K562 (cell line): Measurements from ENCODE around the gene DPP3. TPM values are rescaled to one million over a fixed set of nuclear protein-coding genes. Genes with fewer than 3 reads are reported as not detected.

Source experiments
- ARID1B ChIP-seq: fragments of 450-650 bp; IDR thresholded peaks from 2 replicates; pipeline ENCODE4 v1.6.1; 2016; ENCODE audit warnings: antibody characterized with exemption, mild to moderate bottlenecking, inconsistent platforms
- ATF1 ChIP-seq, 2 experiments: fragments of 450-650 bp in 1 of 2; IDR thresholded peaks; 2 replicates each; pipeline ENCODE4 v1.6.1; 2016; ENCODE audit warnings: missing compliant biosample characterization in 1 of 2, missing genetic modification characterization in 1 of 2
- CBFB ChIP-seq: sonication (generic); formaldehyde crosslinking; IDR thresholded peaks from 2 replicates; pipeline ENCODE4 v1.4.0; 2020; ENCODE audit warnings: mild to moderate bottlenecking, missing genetic modification reagents
- GMEB1 ChIP-seq: fragments of 250-450 bp; sonication (Bioruptor Pico); IDR thresholded peaks from 2 replicates; pipeline ENCODE4 v1.4.0; 2020; ENCODE audit warnings: mild to moderate bottlenecking
- HNRNPLL ChIP-seq: fragments of 200-400 bp; formaldehyde crosslinking; IDR thresholded peaks from 2 replicates; pipeline ENCODE4 v1.6.1; 2017; ENCODE audit warnings: low read length, low read depth, mild to moderate bottlenecking; ENCODE audit not compliant: poor library complexity, severe bottlenecking
- RBFOX2 ChIP-seq: fragments of 200-400 bp; formaldehyde crosslinking; IDR thresholded peaks from 2 replicates; pipeline ENCODE4 v1.6.1; 2017; ENCODE audit warnings: low read depth, mild to moderate bottlenecking, low read length, moderate library complexity
- ZNF41 ChIP-seq: fragments of 250-450 bp; sonication (Bioruptor Pico); conservative IDR thresholded peaks from 2 replicates; pipeline ENCODE4 v1.4.0; 2020; ENCODE audit warnings: mild to moderate bottlenecking
- polyA plus RNA-seq, 8 experiments: library from polyadenylated mRNA; depleted of rRNA in 4 of 8; stranded (reverse) in 5 of 8; unstranded in 3 of 8; fragments of >200 nt; fragmentation: Nextera tagmentation in 2 of 8; fragmentation: Illumina TruSeq in 1 of 8; extraction: Ambion mirVana in 2 of 8; extraction: Trizol in 1 of 8; gene quantifications; 2 replicates each; pipeline versions ENCODE4 v1.2.1 to v1.2.3, GENCODE V29; 2011 to 2014; ENCODE audit warnings: inconsistent platforms in 1 of 8, missing spikeins in 1 of 8
- total RNA-seq, 7 experiments: library from RNA; depleted of rRNA in 6 of 7; stranded (reverse); fragments of >200 nt in 6 of 7; fragmentation: Illumina TruSeq in 2 of 7; extraction: Trizol in 2 of 7; gene quantifications; 2 replicates each; pipeline versions ENCODE4 v1.2.1 to v1.2.3, GENCODE V29; 2011 to 2021; ENCODE audit warnings: low replicate concordance in 1 of 7
- TF ChIP-seq, protein P1 (sequence below): fragments of 450-650 bp; IDR thresholded peaks from 2 replicates; pipeline ENCODE4 v1.6.1; 2016; ENCODE audit warnings: mild to moderate bottlenecking
- TF ChIP-seq, protein P2 (sequence below): sonication (generic); formaldehyde crosslinking; IDR thresholded peaks from 2 replicates; pipeline ENCODE4 v1.8.0; 2022; ENCODE audit warnings: mild to moderate bottlenecking, missing genetic modification reagents
- TF ChIP-seq, protein P3 (sequence below): IDR thresholded peaks from 2 replicates; pipeline ENCODE4 v1.6.1; 2011; ENCODE audit warnings: borderline replicate concordance, low read depth, mild to moderate bottlenecking, moderate library complexity, low read length; ENCODE audit not compliant: insufficient read depth, poor library complexity, severe bottlenecking
- TF ChIP-seq, protein P4 (sequence below): fragments of 250-450 bp; sonication (Bioruptor Pico); IDR thresholded peaks from 2 replicates; pipeline ENCODE4 v1.4.0; 2020

Gene DPP3
- total and polyA plus RNA-seq, 9 of the 15 experiments (the other 6 are each of a cell fraction or from before 2014, with no cell fraction given): 3.7 to 69.2 (median 43.3) TPM

DNA sequence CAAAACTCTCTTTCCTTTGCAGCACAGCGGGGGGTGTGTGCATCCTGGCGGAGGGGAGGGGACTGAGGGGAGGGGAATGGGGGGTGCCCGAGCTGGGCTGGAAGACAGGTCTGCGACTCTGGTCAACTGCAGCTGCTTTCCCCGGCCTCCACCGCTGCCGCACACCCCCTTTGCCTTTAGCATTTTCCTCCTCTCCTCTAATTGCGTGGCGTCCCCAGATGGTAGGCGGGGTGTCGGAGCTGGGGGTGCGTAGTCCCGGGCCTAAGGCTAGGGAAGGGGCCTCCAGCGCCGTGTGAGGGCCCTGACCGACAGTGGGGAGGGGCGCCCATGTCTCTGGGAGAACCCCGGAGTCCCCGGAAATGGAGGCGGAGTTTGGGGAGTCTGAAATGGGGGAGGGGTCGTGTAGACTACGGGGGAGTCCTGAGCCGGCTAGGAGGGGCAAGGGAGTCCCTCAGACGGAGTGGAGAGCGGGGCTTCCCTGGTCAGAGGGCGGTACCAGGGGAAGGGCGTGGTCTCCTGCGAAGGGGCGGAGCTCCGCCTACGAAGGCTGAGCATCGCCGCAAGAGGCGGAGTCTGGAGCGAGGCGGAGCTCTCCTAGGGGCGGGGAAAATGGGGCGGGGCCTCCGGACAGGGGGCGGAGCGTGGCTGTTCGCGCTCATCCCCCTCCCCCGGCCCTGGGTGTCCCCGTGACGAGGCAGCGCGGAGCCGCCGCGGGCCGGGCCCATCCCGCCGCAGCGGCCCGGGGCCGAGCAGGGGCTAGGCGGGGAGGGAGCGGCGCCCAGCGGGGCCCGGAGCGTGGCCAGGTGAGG is 13.8 kb upstream of the DPP3 start, which contains the start of gene PELI3 (continued):
- TF ChIP-seq, protein P1, sequence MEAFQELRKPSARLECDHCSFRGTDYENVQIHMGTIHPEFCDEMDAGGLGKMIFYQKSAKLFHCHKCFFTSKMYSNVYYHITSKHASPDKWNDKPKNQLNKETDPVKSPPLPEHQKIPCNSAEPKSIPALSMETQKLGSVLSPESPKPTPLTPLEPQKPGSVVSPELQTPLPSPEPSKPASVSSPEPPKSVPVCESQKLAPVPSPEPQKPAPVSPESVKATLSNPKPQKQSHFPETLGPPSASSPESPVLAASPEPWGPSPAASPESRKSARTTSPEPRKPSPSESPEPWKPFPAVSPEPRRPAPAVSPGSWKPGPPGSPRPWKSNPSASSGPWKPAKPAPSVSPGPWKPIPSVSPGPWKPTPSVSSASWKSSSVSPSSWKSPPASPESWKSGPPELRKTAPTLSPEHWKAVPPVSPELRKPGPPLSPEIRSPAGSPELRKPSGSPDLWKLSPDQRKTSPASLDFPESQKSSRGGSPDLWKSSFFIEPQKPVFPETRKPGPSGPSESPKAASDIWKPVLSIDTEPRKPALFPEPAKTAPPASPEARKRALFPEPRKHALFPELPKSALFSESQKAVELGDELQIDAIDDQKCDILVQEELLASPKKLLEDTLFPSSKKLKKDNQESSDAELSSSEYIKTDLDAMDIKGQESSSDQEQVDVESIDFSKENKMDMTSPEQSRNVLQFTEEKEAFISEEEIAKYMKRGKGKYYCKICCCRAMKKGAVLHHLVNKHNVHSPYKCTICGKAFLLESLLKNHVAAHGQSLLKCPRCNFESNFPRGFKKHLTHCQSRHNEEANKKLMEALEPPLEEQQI: no peak
- TF ChIP-seq CBFB (CRISPR knock-in tag) (no peak), ARID1B (no peak), HNRNPLL (peak; percentile 84), ATF1 (CRISPR knock-in tag; IDR thresholded peaks at IDR 0.05) (no peak), ATF1 (tag; IDR thresholded peaks at IDR 0.05) (peak; percentile 51), GMEB1 (CRISPR knock-in tag) (peak; percentile 27; the same call in 1 of the 2 replicates), ZNF41 (CRISPR knock-in tag) (no peak), RBFOX2 (peak; percentile 53)
- TF ChIP-seq, protein P2, sequence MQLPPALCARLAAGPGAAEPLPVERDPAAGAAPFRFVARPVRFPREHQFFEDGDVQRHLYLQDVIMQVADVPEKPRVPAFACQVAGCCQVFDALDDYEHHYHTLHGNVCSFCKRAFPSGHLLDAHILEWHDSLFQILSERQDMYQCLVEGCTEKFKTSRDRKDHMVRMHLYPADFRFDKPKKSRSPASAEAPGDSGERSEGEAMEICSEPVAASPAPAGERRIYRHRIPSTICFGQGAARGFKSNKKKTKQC (CRISPR knock-in tag): 0 out of 2 replicates have a peak, but pooled peaks have one; percentile 48
- TF ChIP-seq, protein P3, sequence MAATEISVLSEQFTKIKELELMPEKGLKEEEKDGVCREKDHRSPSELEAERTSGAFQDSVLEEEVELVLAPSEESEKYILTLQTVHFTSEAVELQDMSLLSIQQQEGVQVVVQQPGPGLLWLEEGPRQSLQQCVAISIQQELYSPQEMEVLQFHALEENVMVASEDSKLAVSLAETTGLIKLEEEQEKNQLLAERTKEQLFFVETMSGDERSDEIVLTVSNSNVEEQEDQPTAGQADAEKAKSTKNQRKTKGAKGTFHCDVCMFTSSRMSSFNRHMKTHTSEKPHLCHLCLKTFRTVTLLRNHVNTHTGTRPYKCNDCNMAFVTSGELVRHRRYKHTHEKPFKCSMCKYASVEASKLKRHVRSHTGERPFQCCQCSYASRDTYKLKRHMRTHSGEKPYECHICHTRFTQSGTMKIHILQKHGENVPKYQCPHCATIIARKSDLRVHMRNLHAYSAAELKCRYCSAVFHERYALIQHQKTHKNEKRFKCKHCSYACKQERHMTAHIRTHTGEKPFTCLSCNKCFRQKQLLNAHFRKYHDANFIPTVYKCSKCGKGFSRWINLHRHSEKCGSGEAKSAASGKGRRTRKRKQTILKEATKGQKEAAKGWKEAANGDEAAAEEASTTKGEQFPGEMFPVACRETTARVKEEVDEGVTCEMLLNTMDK: peak; percentile 2
- TF ChIP-seq, protein P4, sequence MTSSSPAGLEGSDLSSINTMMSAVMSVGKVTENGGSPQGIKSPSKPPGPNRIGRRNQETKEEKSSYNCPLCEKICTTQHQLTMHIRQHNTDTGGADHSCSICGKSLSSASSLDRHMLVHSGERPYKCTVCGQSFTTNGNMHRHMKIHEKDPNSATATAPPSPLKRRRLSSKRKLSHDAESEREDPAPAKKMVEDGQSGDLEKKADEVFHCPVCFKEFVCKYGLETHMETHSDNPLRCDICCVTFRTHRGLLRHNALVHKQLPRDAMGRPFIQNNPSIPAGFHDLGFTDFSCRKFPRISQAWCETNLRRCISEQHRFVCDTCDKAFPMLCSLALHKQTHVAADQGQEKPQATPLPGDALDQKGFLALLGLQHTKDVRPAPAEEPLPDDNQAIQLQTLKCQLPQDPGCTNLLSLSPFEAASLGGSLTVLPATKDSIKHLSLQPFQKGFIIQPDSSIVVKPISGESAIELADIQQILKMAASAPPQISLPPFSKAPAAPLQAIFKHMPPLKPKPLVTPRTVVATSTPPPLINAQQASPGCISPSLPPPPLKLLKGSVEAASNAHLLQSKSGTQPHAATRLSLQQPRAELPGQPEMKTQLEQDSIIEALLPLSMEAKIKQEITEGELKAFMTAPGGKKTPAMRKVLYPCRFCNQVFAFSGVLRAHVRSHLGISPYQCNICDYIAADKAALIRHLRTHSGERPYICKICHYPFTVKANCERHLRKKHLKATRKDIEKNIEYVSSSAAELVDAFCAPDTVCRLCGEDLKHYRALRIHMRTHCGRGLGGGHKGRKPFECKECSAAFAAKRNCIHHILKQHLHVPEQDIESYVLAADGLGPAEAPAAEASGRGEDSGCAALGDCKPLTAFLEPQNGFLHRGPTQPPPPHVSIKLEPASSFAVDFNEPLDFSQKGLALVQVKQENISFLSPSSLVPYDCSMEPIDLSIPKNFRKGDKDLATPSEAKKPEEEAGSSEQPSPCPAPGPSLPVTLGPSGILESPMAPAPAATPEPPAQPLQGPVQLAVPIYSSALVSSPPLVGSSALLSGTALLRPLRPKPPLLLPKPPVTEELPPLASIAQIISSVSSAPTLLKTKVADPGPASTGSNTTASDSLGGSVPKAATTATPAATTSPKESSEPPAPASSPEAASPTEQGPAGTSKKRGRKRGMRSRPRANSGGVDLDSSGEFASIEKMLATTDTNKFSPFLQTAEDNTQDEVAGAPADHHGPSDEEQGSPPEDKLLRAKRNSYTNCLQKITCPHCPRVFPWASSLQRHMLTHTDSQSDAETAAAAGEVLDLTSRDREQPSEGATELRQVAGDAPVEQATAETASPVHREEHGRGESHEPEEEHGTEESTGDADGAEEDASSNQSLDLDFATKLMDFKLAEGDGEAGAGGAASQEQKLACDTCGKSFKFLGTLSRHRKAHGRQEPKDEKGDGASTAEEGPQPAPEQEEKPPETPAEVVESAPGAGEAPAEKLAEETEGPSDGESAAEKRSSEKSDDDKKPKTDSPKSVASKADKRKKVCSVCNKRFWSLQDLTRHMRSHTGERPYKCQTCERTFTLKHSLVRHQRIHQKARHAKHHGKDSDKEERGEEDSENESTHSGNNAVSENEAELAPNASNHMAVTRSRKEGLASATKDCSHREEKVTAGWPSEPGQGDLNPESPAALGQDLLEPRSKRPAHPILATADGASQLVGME (CRISPR knock-in tag): no peak
